ENCODE measurements around the gene TROAP.

Gene TROAP

DNA sequence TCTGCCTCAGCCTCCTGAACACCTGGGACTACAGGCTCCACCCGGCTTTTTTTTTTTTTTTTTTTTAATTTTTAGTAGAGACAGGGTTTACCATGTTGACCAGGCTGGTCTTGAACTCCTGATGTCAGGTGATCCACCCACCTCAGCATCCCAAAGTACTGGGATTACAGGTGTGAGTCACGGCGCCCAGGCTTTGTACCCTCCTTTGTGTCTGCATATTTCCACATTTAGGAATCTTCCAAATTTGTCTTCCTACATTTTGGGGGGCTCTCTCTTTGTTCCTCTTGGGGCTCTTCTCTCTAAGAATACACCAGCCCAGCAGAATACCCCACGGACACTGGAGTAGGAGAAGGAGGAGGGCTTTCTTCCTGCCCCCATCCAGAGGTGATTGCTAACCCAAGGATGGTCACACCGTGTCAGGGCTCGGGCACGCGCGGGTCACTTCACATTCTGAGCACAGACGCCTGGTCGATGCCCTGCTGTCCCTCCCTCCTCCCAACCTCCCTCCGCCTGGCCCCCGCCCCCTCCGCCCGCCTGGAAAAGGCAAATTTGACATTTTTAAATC is 21.5 kb downstream of the TROAP start:
- no peak for DNase-seq

DNA sequence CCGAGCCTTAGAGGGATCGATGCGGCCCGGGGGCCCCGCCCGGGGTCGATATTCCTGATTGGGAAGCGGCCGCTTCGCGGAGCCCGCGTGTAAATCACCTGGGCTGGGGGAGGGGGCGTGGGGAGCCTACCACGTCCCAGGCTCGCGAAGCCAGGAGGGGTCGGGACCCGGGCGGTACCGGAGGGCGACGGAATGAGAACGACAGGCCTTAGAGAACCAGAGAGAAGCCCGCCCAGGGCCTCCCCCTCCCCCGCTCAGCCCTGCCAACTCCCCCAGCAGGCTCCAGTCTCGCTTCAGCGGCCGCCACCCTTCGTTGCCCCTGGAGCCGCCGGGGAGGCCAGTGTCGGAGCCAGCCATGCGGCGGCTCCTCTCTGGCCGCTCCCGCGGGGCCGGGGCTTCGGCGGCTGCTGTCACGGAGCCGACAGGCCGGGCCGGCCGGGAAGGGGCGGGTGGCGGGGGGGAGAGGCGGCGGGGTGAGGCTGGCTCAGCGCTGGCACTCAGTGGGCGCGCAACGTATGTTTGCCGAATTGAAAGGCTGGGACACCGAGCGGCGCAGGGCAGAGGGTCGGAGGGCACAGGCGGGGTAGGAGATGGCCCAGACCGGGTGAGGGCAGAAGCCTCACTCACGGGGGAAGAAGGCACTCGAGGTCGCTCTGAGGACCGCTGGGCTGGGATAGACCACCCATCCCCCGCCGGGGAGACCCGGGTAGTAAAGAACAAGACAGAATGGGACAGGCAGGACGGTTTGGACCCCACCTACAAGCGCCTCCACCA is 22.2 kb downstream of the TROAP start:
- DNase-seq: no peak

DNA sequence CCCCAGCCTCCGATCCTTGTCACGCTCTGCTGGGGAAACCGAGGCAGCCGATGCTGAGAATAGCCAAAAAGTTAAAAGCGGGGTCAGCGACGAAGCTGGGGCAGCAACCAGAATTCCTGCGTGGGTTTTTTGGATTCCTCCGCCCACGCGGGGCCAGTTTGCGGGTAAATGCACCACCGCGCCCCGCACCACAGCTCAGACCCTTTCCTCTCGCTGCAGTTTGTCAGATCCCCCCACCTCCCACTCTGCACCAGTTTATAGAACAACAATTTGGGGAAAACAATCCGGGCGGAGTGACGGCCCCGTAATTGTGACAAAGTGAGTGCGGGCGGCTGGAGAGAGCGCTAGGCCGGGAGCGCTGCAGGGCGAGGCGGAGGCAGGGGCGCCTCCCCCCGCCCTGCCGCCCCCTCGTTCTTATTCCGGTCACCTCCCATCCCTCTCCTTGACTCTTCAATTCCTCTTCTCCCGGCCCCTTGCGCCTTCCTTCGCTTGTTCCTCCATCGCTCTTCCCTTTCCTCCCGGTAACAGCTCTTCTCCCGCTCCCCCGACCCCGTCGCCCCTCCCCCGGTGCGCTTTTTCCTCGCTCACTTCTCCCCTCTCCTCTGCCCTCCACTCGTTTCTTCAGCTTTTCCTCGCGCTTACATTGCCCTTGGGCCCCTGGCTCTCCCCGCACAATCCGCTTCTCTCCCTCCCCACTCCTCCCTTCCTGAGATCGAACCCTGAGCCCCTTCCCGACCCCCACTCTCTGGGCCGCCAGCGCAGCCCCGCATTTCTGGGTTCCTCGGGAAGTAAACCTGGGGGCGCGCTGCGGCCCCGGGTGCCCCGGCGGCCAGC is 23.0 kb downstream of the TROAP start:
- no peak for DNase-seq

DNA sequence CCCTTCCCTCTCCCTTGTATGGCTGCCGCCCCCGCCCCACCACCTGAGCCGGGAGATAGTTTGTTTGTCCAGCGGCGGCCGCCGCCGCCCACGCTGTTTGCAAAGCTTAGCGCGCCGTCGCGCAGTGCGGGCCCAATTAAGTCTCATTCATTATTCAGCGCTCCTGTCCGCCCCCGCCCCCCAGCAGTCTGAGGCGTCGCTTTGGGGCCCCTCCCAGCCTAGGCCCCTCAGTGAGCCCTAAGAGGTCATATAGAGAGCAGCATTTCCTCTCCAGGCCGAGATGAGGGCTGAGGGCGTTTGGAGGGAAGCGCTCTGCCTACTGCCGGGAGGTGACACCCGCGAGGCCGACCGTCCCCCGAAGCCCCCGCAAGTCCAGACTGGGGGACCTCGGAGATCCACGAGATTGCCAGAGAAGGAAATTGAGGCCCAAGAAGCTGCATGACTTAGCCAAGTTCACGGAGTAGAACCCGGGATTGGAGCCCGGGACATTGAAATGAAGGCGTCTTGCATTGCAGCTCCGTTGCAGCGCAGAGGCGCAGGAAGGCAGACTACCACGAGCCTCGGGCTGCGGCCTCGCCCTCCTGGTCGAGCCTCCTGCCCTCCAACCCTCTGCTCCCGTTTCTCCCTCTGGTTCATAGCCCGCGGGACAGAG is 23.7 kb downstream of the TROAP start, which contains the start of gene DNAJC22:
Gene DNAJC22 (plus strand): TSS at position 230 of the 652 bp plus-strand sequence. CDS start 1,985 bp downstream, outside the sequence.
- DNase-seq: no peak

DNA sequence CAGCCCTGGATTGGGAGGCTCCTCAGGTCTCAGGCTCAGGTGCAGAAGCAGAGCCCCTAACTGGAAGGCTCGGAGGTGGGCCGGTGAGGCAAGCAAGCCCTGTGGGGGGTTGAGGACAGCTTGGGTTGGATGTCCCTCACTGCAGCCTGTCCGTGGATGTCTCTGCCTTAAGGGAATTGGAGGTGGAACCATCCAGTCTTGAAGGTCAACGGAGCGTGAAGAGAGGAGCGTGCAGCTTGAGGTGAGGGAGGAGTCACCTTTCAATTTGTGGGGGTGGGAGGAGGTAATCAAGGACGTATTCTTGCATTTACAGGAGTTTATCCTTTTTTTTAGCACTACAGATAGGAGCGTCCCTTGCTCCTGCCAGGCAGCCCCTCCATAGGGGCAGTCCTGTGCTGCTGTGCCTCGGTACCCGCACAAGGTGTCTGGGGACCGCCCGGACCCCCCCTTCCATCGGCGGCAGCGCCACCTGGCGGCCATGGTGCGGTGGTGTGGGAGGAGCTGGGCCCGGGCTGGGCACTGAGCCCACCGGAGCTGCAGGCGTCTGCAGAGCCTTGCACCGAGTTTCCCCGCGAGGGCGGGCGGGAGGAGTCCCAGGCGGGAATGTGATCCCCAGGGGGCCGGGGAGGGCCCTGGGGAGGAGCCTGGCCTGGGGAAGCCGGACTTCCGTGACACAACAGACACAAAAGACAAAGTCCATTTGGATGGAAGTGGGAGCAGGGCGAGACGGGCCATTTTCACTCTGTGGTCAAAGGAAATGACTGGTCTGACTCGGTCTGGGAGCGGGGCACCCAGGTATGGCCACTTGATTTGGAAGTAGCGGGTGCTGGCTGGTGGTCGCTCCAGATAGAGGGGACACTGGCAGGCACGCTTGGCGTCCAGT is 24.5 kb downstream of the TROAP start:
- peak; percentile 67 for DNase-seq

DNA sequence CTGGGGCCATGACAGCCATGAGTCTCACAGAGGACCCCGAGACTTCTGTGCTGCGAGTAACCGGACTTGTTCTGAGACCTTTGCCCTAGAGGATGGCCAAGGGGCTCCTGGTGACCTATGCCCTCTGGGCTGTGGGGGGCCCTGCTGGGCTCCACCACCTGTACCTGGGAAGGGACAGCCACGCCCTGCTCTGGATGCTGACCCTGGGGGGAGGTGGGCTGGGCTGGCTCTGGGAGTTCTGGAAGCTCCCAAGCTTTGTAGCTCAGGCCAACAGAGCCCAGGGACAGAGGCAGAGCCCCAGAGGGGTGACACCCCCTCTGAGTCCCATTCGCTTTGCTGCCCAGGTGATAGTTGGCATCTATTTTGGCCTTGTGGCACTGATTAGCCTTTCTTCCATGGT is 25.7 kb downstream of the TROAP start:
- DNase-seq: no peak

DNA sequence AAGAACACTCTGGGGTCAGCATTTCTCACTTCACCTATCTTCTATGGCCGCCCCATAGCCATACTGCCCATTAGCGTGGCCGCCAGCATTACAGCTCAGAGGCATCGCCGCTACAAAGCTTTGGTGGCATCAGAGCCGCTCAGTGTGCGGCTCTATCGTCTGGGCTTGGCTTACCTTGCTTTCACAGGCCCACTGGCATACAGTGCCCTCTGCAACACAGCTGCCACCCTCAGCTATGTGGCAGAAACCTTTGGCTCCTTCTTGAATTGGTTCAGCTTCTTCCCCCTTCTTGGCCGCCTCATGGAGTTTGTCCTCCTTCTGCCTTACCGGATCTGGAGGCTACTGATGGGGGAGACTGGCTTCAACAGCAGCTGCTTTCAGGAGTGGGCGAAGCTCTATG is 26.2 kb downstream of the TROAP start:
- DNase-seq: no peak

DNA sequence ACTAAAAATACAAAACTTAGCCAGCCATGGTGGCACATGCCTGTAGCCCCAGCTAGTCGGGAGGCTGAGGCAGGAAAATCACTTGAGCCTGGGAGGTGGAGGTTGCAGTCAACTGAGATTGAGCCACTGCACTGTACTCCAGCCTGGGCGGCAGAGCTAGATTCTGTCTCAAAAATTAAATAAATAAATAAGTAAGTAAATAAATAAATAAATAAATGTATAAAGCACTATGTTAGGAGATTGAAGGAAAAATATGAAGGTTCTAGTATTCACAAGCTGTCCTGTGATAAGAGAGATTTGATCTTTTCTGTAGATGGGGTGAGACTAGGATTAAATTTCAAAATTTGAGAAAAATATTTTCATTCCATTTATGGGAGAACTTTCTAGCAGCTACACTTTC is 29.3 kb downstream of the TROAP start:
- no peak for DNase-seq

DNA sequence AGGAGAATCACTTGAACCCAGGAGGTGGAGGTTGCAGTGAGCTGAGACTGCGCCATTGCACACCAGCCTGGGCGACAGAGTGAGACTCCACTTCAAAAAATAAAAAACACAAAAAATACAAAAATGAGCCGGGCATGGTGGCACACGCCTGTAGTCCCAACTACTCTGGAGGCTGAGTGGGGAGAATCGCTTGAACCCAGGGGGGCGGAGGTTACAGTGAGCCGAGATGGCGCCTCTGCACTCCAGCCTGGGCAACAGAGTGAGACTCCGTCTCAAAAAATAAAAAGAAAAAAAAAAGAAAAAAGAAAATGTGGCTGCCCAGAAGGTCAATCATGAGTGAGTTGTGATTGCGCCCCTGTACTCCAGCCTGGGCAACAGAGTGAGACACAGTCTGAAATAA is 32.9 kb downstream of the TROAP start:
- DNase-seq: no peak

DNA sequence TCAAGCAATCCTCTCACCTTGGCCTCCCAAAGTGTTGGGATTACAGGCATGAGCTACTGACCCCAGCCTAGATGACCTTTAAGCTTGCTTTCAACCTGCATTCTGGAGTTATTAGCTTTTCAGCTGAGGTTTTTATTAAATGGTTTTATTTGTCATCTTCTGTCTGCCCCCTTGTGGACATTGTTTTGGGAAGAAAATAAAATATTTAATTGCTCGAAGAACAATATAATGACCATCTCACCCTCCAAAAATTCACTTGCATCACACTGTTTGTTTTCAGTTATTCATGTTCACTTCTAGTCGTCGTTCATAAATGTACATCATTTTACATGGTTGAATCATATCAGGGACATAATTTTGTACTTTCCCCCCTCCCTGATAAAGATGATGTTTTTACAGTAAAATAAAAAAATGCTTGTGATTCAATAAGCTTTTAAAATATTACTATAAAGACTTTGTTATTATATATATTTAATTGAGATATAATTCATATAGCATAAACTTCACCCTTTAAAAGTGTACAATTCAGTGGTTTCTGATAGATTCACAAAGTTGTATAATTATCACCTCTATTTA is 34.1 kb downstream of the TROAP start:
- no peak for DNase-seq

DNA sequence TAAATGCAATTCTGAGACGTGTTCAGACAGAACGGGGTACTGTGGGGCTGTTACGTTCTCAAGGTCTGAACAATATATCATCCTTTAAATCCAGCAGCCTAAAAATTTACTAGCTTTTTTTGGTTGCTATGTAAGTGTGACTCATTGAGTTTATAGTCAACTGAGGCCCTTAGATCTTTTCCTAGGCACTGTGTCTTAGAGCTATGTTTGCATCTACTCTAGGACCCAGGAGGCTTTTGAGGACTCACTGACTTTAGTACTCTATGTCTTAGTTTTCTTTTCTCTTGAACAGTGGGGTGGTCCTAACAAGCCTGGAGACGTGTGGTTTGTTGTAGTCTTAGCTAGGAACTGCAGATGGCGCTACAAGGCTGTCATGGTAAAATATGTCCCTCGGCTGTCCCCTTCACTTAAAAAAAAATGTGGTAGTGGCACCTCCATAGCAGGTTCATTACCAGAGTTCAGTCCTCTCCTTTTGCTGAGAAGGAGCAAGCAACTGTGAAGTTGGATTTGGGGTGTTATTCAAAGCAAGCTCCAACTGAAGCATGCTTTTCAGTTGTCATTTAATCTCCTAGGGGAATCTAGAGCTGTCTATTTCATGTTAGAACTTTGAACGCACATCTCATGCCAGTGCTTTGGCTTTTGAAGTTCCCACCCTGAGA is 35.6 kb downstream of the TROAP start:
- no peak for DNase-seq

DNA sequence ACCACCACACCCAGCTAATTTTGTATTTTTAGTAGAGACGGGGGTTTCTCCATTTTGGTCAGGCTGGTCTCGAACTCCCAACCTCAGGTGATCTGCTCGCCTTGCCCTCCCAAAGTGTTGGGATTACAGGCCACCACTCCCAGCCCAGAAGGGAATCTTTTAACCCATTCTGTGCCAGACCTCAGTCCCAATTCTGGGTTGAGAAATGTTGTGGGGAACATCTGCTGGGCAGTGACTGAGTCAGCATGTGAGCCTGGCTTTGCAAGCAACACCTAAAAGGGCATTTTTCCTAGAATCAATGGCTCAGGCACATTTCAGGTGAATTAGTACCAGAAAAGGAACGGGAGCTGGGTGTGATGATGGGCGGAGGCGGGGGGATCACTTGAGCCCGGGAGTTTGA is 36.6 kb downstream of the TROAP start:
- no peak for DNase-seq

DNA sequence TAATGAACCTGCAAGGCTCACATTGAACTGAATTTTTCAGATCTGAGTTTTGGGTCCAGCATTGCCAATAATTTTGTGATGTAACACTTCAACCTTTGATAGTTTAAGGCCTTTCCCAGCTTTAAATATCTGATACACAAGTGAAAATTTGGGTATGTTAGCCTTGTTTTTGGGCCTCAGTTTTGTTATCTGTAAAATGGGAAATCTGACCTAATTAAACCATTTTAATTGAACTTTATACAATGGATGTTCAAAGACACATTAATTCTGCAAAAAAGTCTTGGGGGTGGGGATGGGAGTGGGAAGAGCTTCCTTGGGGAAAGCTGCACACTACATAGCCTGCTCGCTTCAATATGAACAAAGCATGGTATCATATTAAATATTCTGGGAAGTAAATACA is 39.0 kb downstream of the TROAP start:
- no peak for DNase-seq

DNA sequence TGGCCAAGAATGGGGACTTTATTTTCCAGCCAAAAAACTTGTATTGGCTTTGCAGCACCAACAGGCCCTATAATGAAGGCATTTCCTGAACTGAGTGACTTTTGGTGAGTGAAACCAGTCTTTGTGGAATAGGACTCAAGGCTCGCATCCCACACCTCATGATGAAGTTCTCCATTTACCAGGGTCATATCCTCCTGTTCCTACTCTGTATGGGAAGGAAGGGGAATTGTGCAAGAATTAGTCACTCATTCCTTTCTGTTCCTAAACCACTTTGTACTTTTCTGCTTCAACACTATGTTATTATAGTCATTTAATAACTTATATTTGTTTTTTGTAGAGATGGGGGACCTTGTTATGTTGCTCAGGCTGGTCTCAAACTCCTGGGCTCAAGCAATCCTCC is 41.9 kb downstream of the TROAP start:
- no peak for DNase-seq

DNA sequence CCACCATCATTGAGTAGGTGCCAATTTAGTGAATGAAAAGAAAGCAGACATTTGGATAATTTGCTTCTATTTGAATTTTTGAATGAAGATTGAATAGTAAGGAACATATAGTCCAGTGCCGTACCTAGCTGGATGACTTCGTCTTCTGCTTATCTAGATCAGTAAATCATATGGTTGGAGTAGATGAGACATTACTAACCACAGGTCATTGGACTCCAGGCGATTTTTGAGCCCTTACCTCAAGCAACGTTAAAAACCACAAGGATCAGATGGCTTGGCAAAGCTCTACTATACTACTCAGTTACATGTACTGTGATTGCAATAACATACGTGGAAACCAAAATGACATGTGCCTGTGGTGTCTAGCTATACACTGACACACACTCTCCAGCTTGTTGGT is 42.5 kb downstream of the TROAP start:
- DNase-seq: no peak

DNA sequence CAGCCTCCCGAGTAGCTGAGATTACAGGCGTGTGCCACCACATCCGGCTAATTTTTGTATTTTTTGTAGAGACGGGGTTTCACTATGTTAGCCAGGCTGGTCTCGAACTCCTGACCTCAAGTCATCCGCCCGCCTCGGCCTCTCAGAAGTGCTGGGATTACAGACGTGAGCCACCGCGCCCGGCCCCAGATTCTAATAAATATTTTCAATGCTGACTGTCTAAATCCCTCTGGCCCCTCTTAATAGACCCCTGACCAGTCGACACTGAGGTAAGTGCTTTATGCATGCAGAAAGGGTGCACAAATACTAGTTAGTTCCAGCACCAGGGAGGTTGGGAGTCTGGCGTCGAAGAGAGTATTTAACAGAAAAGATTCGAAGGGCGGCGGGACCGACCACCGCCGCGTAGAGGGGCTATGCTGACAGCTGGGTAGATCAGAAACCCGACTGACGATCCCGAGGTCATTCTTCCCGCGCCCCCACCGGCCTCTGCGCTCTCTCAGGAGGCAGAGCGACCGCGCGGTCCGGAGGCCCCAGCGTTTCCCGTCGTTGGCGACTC is 43.1 kb downstream of the TROAP start:
- no peak for DNase-seq

DNA sequence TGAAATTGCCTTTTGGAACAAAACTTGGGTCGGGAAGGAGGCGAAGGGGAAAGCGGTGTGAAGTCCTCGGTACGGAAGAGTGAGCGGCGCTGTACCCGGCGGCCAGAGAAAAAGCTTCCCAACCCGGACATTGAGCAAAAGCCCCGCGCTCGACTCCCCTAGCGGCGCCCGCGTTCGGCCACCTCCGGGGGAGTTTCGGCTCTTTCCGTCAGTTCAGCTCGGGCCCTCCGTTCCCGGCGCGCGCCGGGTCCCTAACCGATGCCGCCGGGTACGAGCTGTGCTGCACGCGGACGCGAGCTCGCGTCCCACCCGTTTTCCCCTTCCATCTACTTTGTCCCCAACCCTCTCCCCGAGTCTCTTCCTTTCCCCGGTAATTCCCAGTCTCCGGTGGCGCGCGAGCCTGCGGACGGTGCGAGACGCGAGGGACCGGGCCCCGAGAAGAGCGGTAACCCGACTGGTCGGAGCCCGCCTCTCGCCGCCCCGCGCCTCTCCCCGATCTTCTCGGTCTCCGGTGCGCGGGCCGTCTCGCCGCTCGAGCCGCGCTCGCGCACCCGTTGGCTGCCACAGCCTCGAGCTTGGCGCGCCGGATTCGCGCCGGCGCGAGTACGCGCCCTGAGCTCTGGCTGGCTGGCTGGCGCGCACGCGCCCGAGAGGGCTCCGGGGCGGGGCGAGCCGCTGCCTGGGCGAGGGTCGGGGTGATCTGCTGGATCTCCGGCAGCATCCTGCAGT is 43.8 kb downstream of the TROAP start:
- peak; percentile 72 for DNase-seq

DNA sequence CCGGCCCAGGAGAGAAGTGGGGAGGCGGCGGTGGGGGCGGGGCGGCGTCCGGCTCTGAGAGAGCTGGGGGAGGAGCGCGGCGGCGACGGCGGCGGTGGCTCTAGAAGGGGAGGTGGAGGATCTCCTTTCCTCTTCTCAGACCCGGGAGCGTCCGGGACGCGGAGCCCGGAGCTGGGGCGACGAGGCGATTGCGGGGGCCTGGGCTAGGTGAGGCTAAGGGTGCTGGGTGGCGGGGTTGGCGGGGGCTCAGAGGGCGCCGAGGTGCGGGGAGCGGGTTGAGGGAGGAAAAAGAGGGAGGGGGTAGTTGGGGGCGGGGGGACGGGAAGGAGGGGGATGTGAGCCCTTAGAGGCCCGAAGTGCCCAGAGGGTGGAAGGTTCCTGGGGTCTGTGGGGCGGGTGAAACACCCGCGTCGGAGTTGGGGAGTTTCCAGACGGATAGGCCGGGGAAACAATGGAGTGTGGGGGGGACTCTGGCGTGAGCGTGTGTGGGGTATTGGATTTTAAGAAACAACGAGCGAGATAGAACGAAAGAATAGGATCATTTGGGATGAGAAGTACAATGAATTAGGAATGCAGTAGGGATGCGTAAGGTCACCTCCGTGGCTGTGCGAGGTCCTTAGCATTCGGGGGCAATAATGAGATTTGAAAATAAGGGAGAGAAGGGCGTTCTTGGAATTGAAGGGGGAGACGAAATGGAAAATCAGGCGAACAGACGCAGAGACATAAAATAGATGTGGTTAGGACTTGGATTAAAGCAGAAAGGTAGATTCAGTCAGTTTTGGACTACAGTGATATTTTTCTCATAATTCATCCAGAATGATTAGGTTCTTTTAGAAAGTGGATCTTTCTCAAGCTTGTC is 44.6 kb downstream of the TROAP start, which contains the start of gene SPATS2:
Gene SPATS2 (plus strand): TSS at position 82 of the 859 bp plus-strand sequence. CDS start 93,551 bp downstream, outside the sequence.
- no peak for DNase-seq

DNA sequence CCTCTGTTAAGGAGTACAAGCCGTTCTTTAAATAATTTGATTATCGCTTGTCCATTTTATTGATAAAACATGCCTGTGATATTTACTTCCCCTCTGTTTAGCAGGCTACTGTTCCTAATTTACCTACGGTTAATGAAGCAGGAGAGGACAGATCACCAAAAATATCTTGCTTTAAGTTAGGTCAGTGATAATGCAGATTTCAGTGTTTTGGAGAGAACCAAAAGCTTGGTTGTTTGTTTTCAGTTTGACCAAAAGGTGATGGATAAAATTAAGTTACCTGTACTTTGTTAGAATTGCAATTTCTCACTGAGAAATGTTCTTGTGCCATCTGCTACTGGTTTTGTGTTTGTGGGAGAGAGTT is 45.2 kb downstream of the TROAP start:
- DNase-seq: no peak
